ENCODE data around the gene RDH11.

Gene RDH11

GRCh38 chr14:67653651-67654280 lies 41.8 kb downstream of the RDH11 start:
- H3K4me3 ChIP-seq (replicated peaks; ENCODE audit: insufficient read depth, low read length), result no peak overlapping the region
- no peak for DNase-seq (ENCODE audit: low read depth in 1 of 2, low spot score in 1 of 2)
- H3K27me3 ChIP-seq (ENCODE audit: insufficient read depth, poor library complexity, severe bottlenecking), result no peaks in the 10 kb centered on the region
- TF ChIP-seq SPI1 (IDR thresholded peaks at IDR 0.05; ENCODE audit: borderline replicate concordance, low read depth) (no peak), REST (IDR thresholded peaks at IDR 0.05; ENCODE audit: insufficient replicate concordance, low read depth) (no peak), POLR2AphosphoS5 (IDR thresholded peaks at IDR 0.05; ENCODE audit: low read depth) (no peak), GABPA (IDR thresholded peaks at IDR 0.05; ENCODE audit: low read depth) (no peak)
- TF ChIP-seq, protein P1, sequence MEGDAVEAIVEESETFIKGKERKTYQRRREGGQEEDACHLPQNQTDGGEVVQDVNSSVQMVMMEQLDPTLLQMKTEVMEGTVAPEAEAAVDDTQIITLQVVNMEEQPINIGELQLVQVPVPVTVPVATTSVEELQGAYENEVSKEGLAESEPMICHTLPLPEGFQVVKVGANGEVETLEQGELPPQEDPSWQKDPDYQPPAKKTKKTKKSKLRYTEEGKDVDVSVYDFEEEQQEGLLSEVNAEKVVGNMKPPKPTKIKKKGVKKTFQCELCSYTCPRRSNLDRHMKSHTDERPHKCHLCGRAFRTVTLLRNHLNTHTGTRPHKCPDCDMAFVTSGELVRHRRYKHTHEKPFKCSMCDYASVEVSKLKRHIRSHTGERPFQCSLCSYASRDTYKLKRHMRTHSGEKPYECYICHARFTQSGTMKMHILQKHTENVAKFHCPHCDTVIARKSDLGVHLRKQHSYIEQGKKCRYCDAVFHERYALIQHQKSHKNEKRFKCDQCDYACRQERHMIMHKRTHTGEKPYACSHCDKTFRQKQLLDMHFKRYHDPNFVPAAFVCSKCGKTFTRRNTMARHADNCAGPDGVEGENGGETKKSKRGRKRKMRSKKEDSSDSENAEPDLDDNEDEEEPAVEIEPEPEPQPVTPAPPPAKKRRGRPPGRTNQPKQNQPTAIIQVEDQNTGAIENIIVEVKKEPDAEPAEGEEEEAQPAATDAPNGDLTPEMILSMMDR (IDR thresholded peaks at IDR 0.05; ENCODE audit: insufficient read depth, low read length), result no peak
- no peak overlapping the region for H3K27ac ChIP-seq (replicated peaks)

GRCh38 chr14:67652189-67652588 lies 43.4 kb downstream of the RDH11 start:
- TF ChIP-seq GABPA (IDR thresholded peaks at IDR 0.05; ENCODE audit: low read depth) (no peak), POLR2AphosphoS5 (IDR thresholded peaks at IDR 0.05; ENCODE audit: low read depth) (no peak), SPI1 (IDR thresholded peaks at IDR 0.05; ENCODE audit: borderline replicate concordance, low read depth) (no peak), REST (IDR thresholded peaks at IDR 0.05; ENCODE audit: insufficient replicate concordance, low read depth) (no peak)
- TF ChIP-seq, protein P1 (IDR thresholded peaks at IDR 0.05; ENCODE audit: insufficient read depth, low read length), result no peak
- Histone ChIP-seq H3K4me3 (replicated peaks; ENCODE audit: insufficient read depth, low read length) (no peak overlapping the region), H3K27ac (replicated peaks) (no peak overlapping the region), H3K27me3 (ENCODE audit: insufficient read depth, poor library complexity, severe bottlenecking) (no peaks in the 10 kb centered on the region)
- DNase-seq (ENCODE audit: low read depth in 1 of 2, low spot score in 1 of 2), result no peak

- Histone ChIP-seq H3K4me3 (replicated peaks; ENCODE audit: insufficient read depth, low read length) (no peak overlapping the region), H3K27me3 (ENCODE audit: insufficient read depth, poor library complexity, severe bottlenecking) (no peaks in the 10 kb centered on the region), H3K27ac (replicated peaks) (no peak overlapping the region)
- TF ChIP-seq REST (IDR thresholded peaks at IDR 0.05; ENCODE audit: insufficient replicate concordance, low read depth) (no peak), GABPA (IDR thresholded peaks at IDR 0.05; ENCODE audit: low read depth) (no peak), SPI1 (IDR thresholded peaks at IDR 0.05; ENCODE audit: borderline replicate concordance, low read depth) (no peak), POLR2AphosphoS5 (IDR thresholded peaks at IDR 0.05; ENCODE audit: low read depth) (no peak)
- TF ChIP-seq, protein P1 (IDR thresholded peaks at IDR 0.05; ENCODE audit: insufficient read depth, low read length), result no peak
- no peak for DNase-seq (ENCODE audit: low read depth in 1 of 2, low spot score in 1 of 2)
These were observed 44.9 kb downstream of the RDH11 start for GRCh38 chr14:67650694-67651093.
